ENCODE results near the gene KRTAP10-1.

Gene KRTAP10-1

DNA sequence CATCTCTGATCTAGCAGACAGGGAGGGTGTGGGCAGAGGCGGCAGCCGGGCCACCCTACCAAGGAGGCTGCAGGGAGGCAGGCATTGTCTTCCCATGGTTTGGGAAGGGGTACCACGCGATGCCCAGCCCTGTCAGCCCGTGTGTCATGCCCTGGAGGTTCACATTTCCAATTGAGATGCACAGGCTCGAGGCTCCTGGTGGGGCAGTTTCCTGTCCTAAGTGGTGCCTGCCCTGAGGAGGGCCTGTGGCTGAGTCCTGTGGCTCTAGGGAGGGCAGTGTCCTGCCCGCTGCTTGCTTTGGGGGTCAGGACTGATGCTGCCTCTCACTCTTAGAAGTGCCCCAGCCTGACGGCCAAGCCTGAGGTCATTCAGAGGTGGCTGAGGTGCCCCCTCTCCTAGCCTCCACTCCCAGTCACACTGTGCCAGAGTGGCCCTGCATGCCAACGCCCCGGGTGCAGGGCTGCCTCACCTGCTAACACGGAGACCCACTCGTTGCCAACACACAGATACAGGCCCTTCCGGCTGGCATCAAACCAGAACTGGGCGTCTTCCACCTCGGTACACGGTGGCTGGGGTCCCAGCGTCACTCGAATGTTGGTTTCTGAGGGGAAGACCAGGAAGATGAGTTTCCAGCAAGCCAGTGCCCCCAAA lies 11.9 kb downstream of the KRTAP10-1 start:
- DNase-seq (ENCODE audit: low spot score) = no peak

DNA sequence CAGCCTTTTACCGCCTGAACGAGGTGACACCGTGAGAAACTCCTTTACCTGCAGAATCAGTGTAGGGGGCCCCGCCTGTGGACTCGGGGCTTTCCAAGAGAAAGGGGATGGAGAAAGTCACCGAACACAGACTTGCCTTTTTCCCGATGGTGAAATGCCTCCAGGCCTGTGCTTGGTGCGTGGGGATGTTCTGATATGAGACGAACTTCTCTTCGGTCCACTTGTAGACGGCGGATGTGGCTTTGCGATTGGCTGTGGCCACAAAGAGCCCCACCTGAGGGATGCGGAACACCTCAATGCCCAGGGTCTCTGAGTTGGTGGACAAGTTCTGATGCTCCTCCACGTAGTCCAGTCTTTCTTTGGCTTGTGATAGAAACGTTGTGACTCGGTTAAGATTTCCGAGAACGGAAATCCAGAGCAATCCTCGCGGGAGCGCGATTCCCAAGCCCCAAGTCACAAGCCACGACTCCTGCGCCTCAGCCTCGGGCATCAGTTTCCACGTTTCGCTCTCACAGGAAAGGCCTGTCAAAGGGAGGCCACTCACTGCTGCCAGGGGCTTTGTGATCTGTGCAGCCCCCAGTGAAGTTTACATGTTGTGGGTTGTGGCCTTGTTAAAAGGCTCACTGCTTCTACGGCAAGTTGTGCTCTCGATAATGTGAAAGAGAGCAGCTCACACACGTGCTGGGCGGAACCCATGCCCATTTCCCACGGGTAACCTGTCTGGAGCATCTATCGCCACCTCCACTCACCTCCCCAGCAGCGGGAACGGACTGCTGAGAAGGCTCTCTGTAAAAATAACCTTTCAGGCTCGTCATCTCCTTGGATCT lies 12.6 kb downstream of the KRTAP10-1 start:
- no peak for DNase-seq (ENCODE audit: low spot score)

DNA sequence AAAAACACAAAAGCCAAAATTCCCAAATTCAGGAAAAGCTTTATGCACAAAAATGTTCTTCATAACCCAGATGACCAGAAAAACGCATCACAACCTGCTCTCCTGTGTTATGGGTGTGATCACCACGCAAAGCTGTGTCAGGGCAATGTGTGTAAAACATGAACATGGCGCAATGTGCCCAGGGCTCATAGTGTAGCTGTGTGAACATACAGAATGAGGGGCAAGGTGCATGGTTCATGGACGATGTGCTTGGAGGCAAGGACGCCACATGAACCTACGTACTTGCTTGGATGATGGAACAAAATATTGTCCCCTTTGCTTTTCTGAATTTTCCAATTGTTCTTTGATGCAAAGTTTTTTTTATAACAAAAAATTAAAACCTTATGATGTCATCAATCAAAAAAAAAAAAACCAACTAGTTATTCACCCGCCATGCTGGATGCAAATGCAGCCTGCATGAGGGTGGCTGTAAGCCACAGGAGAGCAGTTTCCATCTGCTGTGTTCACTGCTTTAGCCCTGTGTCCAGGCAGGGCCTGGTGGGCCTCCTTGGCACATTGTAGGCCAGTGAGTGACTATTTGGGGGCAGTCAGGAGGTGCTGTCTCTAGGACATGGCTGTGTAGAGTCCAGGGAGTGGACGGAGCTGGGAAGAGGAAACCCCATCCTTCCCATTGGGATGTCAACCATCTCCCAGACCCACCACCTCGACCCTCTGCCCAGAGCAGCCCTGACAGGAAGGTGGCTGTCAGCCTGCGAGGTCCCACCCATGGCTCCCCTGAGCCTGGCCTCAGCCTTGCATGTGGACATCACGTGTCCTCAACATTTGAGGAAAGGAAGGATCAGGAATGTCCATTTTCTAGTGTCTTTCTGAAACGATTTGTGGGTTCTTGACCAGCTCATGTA lies 13.6 kb downstream of the KRTAP10-1 start:
- no peak for DNase-seq (ENCODE audit: low spot score)

DNA sequence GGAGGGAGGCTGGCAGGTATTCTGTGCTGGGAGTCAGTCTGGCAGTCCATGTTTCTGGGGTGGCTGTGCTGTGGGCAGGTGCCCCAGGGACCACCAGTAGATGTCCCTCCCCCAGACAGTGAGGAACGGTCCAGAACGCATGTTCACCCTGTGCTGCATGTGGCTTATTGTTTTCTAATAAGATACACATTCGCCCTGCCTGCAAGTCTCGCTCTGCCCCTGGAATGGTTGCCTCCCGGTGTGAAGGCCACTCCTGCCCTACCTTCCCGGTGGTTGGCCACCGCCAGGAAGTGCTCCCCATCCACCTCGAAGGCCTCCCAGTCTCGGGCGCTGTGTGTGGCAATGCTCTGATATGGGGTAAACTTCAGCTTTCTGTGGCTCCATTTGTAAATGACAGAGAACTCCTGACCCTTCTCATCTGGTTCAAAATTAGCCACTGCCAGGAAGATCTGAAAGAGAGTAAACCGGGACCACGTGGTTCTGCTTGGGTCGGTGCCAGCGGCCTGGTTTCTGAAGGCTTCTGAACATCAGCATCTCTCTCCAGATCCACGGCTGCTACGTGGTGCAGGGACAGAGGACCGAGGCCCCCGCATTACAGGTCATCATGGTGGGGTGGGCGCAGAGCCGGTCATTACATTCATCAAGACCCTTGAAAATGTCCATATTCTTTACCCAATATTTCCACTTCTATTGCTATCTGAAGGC lies 14.5 kb downstream of the KRTAP10-1 start:
- DNase-seq (ENCODE audit: low spot score) = no peak

DNA sequence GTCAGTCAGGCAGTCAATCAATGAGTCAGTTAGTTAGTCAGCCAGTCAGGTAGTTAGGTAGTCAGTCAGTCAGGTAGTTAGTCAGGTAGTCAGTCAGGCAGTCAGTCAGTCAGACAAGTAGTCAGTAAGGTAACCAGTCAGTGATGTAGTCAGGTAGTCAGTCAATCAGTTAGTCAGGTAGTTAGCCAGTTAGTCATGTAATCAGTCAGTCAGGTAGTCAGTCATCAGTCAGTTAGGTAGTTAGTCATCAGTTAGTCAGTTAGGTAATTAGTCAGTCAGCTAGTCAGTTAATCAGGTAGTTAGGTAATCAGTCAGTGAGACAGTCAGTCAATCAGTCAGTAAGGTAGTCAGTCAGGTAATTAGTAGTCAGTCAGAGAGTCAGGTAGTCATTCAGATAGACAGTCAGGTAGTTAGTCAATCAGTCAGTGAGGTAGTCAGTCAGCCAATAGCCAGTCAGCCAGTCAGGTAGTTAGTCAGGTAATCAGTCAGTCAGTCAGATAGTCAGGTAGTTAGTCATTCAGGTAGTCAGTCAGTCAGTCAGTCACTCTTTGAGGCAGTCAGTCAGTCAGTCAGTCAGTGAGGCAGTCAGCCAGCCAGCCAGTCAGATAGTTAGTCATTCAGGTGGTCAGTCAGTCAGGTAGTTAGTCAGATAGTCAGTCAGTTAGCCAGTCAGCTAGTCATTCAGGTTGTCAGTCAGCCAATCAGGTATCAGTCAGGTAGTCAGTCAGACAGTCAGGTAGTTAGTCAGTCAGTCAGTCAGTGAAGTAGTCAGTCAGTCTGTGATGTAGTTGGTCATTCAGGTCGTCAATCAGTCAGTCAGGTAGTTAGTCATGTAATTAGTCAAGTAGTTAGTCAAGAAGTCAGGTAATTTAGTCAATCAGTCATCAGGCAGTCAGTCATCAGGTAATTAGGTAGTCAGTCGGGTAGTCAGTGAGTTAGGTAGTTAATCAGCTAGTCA lies 15.3 kb downstream of the KRTAP10-1 start:
- DNase-seq (ENCODE audit: low spot score) = no peak

DNA sequence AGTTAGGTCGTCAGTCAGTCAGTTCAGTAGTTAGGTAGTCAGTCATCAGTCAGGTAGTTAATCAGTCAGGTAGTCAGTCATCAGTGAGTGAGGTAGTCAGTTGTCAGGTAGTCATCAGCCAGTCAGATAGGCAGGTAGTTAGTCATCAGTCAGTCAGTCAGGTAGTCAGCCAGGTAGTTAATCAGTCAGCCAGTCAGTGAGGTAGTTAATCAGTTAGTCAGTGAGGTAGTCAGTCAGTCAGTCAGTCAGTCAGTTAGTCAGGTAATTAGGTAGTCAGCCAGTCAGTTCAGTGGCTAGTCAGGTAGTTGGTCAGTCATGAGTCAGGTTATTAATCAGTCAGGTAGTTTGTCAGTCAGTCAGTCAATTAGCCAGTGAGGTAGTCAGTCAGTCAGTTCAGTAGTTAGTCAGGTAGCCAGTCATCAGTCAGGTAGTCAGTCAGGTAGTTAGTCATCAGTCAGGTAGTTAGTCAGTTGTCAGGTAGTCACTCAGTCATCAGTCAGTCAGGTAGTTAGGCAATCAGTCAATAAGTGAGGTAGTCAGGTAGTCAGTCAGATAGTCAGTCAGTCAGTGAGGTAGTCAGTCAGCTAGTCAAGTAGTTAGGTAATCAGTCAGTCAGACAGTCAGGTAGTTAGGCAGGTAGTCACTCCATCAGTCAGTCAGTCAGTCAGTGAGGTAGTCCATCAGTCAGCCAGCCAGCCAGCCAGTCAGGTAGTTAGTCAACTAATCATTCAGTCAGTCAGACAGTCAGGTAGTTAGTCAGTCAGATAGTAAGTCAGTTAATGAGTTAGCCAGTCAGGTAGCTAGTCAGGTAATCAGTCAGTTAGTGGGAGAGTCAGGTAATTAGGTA lies 16.2 kb downstream of the KRTAP10-1 start:
- no peak for DNase-seq (ENCODE audit: low spot score)

DNA sequence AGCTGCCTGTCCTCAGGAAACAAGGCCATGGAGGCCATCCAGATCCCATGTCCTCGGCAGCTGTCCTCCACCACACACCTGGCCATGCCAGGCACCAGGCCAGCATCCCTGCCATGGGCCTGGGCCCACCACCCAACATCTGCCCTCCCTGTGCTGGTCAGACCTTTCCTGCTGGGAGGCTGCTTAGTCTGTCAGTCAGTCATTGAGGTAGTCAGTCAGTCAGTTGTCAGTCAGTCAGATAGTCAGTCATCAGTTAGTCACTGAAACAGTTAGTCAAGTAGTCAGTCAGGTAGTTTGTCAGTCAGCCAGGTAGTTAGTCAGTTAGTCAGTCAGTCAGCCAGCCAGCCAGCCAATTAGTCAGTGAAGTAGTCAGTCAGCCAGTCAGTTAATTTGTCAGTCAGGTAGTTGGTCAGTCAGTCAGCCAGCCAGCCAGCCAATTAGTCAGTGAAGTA lies 17.2 kb downstream of the KRTAP10-1 start:
- no peak for DNase-seq (ENCODE audit: low spot score)

DNA sequence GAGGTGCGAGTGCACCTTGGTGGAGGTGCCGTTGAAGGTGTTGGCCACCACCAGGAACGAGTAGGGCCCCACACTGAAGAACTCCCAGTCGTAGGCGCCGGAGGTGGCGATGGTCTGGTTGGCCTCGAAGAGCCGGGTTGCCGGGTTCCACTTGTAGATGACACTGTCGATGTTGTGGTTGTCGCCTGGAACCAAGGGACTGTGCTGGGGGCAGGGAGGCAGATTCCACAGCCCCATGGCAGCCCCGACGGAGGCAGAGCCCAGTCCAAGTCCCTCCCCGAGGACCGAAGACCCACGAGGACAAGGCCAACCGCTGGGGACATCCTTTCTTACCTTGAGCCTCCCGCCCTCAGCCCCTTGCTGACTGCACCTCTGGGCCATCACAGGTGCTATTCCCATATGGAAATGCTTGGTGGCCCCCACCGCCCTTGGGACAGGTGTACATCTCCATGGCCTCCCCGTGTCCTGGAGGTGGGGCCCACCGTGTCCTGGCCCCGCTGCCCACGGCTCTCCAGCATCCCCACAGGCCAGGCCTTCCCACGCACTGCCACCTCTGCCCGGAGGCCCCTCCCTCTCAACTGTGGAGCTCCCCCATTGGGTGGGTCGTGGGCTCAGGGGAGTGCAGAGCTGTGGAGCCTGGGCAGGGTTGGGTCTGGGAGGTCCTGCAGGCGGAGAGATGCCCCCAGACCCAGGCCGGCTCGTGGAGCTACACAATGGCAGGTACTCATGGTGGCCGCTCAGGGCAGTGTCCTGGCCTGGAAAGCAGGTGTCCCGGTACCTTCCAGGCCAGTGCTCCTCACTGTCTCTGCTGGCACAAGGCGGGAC lies 17.9 kb downstream of the KRTAP10-1 start:
- DNase-seq (ENCODE audit: low spot score) = no peak

DNA sequence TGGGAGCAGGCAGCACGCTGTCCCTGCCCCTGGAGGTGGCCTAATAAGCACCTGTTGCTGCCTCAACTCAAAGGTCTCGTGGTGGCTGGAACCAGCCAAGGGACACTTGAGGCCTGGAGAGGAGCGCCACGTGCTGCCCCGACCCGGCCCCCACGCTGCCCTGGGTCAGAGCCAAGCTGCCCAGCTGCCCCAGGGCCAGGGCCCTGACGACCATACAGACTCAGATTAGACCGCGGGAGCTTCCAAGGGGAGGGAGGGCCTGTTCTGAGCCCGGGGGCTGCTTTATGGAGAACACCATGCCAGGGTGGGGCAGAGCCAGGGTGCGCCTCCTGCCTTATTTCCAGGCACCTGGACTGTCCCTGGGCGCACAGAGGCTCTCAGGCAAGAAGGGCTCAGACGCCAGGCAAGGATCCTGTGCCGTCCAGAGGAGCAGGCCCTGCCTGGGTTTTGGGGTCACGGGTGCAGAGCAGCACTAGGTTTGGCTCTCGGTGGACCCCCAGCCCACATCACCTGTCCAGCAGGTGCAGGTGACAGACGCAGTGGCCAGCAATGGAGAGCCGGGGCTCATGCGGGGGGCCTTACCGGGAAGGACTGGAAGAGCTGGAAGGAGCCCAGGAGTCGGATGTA lies 18.6 kb downstream of the KRTAP10-1 start:
- DNase-seq (ENCODE audit: low spot score) = no peak

DNA sequence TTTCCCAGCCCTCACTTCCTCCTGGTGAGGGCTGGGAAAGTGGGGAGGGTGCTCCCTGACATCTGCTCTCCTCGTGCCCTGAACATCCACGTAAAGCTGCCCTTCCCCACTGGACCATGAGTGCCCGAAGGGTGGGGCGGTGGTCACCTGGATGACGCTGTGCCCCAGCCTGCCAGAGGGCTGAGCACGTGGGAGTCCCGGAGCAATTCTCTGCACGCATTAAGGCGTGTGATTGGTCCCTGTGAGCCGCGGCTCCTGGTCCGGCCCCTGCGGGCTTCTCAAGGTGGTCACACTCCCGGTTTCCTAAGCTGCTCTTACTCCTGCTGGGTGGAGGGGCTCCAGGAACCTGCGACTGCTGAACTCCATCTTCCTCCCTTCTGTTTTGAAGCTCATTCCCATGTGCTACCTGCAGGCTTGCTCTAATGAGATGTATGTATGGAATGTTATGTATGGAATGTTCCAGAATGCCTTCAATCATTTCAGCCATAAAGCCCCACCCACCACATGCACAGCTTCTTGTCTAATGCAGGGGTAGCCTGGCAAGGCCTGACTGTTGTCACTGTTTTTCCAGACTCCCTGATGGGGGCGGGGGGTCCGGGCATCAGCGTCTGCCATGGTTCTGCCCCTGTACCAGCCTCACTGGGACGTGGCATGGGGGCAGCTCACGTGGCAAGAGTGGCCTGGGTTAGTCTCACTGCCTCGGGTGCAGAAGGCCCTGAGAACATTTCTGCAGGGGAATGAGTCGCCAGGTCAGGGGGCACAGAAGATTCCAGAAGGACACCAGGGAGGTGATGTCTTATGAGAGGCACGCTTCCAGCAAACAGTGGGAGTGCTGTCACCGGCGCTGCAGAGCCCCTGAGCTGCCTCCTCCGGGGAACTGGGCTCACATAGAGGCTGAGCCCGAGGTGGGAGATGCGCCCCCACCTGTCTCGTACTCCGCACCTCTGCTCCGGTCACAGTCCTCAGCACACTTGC lies 19.4 kb downstream of the KRTAP10-1 start:
- DNase-seq (ENCODE audit: low spot score) = no peak

DNA sequence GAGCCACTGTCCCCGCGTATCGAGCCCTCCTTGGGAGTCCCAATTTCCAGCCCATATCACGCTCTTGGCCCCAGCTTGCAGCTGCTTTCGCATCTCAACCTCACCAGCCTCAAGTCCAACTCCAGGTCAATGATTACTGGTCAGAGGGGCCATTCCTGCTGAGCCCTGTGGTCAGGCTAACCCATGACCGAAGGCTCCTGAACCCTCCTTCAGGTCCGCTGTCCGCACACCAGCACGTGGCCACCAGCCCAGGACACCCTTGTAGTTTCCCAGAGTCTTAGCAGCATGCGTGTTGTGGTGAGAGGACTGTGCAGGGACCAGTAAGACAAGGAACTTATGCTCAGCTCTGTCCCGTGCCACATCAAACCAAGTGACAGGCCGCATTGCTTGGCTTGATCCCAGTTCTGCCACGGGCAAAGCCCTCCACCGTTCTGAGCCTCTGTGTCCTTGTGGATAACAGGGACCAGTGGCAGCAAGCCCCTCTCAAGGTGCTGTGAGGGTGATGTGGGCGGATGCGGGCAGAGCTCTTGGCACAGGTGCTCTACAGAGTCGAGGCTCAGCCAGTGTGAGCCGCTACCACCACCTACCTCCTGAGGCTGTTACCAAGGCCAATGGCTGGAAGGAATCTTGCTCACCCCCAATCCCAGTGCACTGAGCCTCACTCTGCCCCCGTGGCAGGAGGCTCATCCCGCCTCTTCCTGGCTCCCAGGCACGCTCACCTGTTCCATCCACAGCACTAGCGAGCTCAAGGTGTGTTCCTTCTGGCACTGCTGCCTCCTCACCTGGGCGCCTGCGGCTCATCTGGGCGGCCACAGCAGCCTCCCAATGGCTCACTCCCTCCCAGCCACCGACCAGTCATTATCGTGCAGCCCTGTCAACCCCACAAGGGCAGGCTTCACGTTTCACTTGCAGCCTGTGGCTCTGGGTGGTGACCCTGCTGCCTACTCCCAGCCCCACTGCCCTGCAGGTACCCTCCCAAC lies 20.4 kb downstream of the KRTAP10-1 start:
- DNase-seq (ENCODE audit: low spot score) = no peak

DNA sequence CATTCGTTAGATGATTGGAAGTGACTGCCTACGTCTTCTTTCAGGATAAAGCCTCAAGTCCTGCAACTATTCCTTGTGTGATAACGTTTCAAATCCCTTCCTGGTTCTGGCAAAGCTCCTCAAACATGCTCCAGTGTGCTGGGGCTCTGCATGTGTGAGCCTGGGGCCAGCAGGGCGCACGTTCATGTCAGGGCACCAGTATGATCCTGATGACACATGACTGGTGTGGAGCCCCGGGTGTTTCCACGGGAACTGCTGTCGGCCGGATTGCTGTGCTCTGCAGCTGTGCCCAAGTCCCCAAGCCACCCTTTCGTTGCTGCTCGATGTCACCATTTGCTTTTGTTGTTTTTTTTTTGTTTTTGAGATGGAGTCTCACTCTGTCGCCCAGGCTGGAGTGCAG lies 21.3 kb downstream of the KRTAP10-1 start:
- DNase-seq (ENCODE audit: low spot score) = no peak

DNA sequence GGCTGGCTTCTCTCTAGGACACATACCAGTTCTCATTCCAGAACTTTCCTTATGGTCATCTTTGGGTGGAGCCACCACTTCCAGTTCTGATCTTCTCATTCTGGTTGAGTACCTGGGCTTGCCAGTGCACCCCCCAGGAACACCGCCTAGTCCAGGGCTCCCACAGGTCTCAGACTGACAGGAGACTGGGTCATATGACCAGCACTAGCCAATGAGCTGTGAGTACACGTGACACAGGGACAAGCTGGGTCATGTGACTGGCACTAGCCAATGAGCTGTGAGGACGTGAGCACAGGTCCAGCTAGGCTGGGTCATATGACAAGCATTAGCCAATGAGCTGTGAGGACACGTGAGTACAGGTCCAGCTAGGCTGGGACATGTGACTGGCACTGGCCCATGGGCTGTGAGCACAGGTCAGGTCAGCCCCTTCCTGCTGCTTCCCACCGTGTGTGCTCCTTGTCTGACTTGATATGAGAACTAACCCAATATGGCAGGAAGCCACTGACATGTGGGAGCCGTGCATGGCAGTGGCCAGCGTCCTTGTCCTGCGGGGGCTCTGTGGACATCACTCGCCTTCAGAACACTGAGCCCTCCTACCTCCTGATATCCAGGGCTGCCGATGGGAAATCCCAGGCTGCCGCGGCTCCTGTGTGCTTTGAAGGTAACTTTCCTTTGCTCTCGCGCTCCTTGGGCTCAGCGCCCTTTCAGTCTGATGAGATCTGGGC lies 22.7 kb downstream of the KRTAP10-1 start:
- DNase-seq (ENCODE audit: low spot score) = peak; percentile 50

DNA sequence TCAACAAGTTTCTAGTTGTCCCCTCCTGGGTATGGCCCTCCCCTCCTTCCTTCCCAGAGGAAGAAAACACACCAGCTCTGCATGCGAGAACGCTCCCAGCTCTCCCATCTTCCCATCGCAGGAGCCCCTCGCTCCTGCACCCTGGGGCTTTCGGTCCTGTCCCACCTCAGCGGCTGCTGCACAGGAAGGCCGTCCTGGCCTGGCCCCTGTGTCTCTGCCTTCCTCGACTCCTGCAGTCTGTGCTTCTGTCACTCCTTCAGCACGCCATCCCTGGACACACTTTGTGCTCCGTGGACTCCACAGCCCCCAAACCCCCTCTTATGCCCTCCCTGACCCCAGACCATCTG lies 23.2 kb downstream of the KRTAP10-1 start:
- no peak for DNase-seq (ENCODE audit: low spot score)

DNA sequence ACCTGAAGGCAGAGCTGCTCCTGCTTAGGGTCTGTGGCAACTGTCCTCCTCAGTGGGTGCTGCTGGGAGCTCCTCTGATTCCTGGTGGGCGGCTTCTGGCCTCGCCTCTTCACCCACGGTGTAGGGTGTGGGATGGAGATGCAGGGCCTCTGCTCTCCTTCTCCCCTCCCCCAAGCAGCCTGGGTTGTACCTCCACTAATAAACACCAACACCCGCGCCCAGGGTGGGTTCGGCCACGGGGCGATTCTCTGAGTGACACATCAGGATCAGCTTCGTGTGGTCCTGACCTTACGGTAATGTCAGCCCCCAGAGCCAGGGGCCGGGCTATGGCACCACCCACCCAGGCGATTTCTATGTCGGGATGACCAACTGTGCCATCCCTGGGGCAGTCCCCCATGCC lies 23.7 kb downstream of the KRTAP10-1 start:
- no peak for DNase-seq (ENCODE audit: low spot score)

Data from AG08396 (cell line).